GM12865 (cell line): ENCODE data around the gene OR52N2.

Experiments
- DNase-seq: peaks from one replicate; pipeline ENCODE4 v3.0.0; 2010; ENCODE audit warnings: low read depth
- H3K4me3 ChIP-seq: 2 replicates; pipeline ENCODE4 v1.5.1; 2011; ENCODE audit warnings: mild to moderate bottlenecking, low read depth, low read length, control low read depth
- CTCF ChIP-seq: IDR thresholded peaks from 2 replicates; pipeline ENCODE4 v1.5.1; 2011; ENCODE audit warnings: low read length, control low read depth, low read depth, inconsistent platforms; ENCODE audit not compliant: insufficient read depth; ENCODE audit errors: missing control alignments

Gene OR52N2

GRCh38 chr11:5809122-5809519, 397 bp downstream of the OR52N2 start:
- peak overlapping the region; percentile 77 for H3K4me3 ChIP-seq
- peak; percentile 3 for DNase-seq
- TF ChIP-seq CTCF, result no peak

- no peak overlapping the region for H3K4me3 ChIP-seq
- no peak for DNase-seq
- no peak for TF ChIP-seq CTCF
These were observed 1.4 kb downstream of the OR52N2 start for GRCh38 chr11:5809905-5810795.

- TF ChIP-seq CTCF, result no peak
- no peak for DNase-seq
- H3K4me3 ChIP-seq, result no peak overlapping the region
These were observed 6.8 kb downstream of the OR52N2 start for GRCh38 chr11:5815534-5815933.

- no peak for TF ChIP-seq CTCF
- no peak overlapping the region; the same call in 1 of the 2 replicates for H3K4me3 ChIP-seq
- no peak for DNase-seq
These were observed 9.6 kb downstream of the OR52N2 start for GRCh38 chr11:5818245-5818886.

GRCh38 chr11:5831196-5831829, 22.6 kb downstream of the OR52N2 start:
- no peak for TF ChIP-seq CTCF
- DNase-seq, result no peak
- H3K4me3 ChIP-seq, result no peak overlapping the region

- DNase-seq, result no peak
- H3K4me3 ChIP-seq, result no peak overlapping the region
- TF ChIP-seq CTCF, result no peak
These were observed 24.7 kb downstream of the OR52N2 start for GRCh38 chr11:5833446-5833845.
